IMR-90 (cell line): ENCODE results near the gene ADGRA3. TPM values are rescaled to one million over a fixed set of nuclear protein-coding genes. Genes with fewer than 3 reads are reported as not detected.

Source experiments
- ATAC-seq: fragments of 200-7000 bp; cut with Tn5 transposase; 2 replicates; pipeline ENCODE4 v1.9.1; 2020; ENCODE audit warnings: low read depth, mild to moderate bottlenecking, moderate library complexity
- BruUV-seq: library from RNA; stranded (reverse); fragments of 400-500 nt; replicated peaks from 2 replicates; lab custom pipeline; 2021; lab: Mats Ljungman, UMichigan
- CTCF ChIA-PET: fragments of 300-600 bp; formaldehyde crosslinking; extraction: SDS; loops from one replicate; lab custom pipeline; 2021; ENCODE audit warnings: antibody characterized with exemption; lab: Yijun Ruan, JAX
- POLR2A ChIA-PET: fragments of 300-600 bp; sonication (Branson Sonifier 250); formaldehyde crosslinking; loops from one replicate; lab custom pipeline; 2022; ENCODE audit warnings: antibody characterized with exemption; ENCODE audit not compliant: unreplicated experiment; lab: Charles Lee
- DNase-seq: peaks from one replicate; pipeline ENCODE4 v3.0.0; 2013
- H2AFZ ChIP-seq: replicated peaks from 2 replicates; pipeline ENCODE3; 2013; ENCODE audit warnings: low read length, mild to moderate bottlenecking; ENCODE audit not compliant: poor library complexity
- H2AK5ac ChIP-seq: 2 replicates; pipeline ENCODE4 v1.6.1; 2013; ENCODE audit warnings: low read depth, low read length, inconsistent platforms
- H2AK9ac ChIP-seq: replicated peaks from 2 replicates; pipeline ENCODE3; 2013; ENCODE audit warnings: mild to moderate bottlenecking, low read depth, low read length, moderate library complexity; ENCODE audit not compliant: poor library complexity
- H2BK120ac ChIP-seq: 2 replicates; pipeline ENCODE4 v1.6.1; 2013; ENCODE audit warnings: low read depth, low read length, inconsistent platforms
- H2BK15ac ChIP-seq: 3 replicates; pipeline ENCODE4 v1.6.1; 2013; ENCODE audit warnings: low read depth, low read length, inconsistent platforms
- H2BK20ac ChIP-seq: 2 replicates; pipeline ENCODE4 v1.6.1; 2013; ENCODE audit warnings: low read depth, mild to moderate bottlenecking, inconsistent platforms, low read length, moderate library complexity
- H2BK5ac ChIP-seq: 2 replicates; pipeline ENCODE4 v1.6.1; 2013; ENCODE audit warnings: mild to moderate bottlenecking, low read depth, low read length, inconsistent platforms; ENCODE audit not compliant: poor library complexity, severe bottlenecking
- H3K14ac ChIP-seq: replicated peaks from 2 replicates; pipeline ENCODE4 v1.6.1; 2013; ENCODE audit warnings: low read depth, low read length, inconsistent platforms
- H3K18ac ChIP-seq: 2 replicates; pipeline ENCODE4 v1.6.1; 2013; ENCODE audit warnings: low read depth, low read length, control low read depth
- H3K23ac ChIP-seq: 2 replicates; pipeline ENCODE4 v1.6.1; 2013; ENCODE audit warnings: low read depth, low read length, inconsistent platforms
- H3K27ac ChIP-seq: 2 replicates; pipeline ENCODE4 v1.5.1; 2013; ENCODE audit warnings: mild to moderate bottlenecking, control low read depth, low read length; ENCODE audit not compliant: insufficient read depth
- H3K27me3 ChIP-seq: 2 replicates; pipeline ENCODE4 v1.6.1; 2013; ENCODE audit warnings: low read length; ENCODE audit not compliant: control insufficient read depth, insufficient read depth
- H3K36me3 ChIP-seq: 2 replicates; pipeline ENCODE4 v1.6.1; 2013; ENCODE audit warnings: low read length, mixed read lengths; ENCODE audit not compliant: control insufficient read depth, insufficient read depth
- H3K4ac ChIP-seq: 2 replicates; pipeline ENCODE4 v1.6.1; 2013; ENCODE audit warnings: low read depth, low read length, inconsistent platforms
- H3K4me1 ChIP-seq: 2 replicates; pipeline ENCODE4 v1.6.1; 2013; ENCODE audit warnings: low read length, mixed read lengths; ENCODE audit not compliant: control insufficient read depth, insufficient read depth
- H3K4me2 ChIP-seq: 2 replicates; pipeline ENCODE4 v1.6.1; 2013; ENCODE audit warnings: low read depth, mild to moderate bottlenecking, control low read depth, low read length, moderate library complexity
- H3K4me3 ChIP-seq: 2 replicates; pipeline ENCODE4 v1.5.1; 2013; ENCODE audit warnings: low read depth, mild to moderate bottlenecking, control low read depth, low read length, moderate library complexity; ENCODE audit not compliant: insufficient read depth
- H3K56ac ChIP-seq: 2 replicates; pipeline ENCODE4 v1.6.1; 2013; ENCODE audit warnings: low read length, inconsistent platforms; ENCODE audit not compliant: insufficient read depth; ENCODE audit errors: extremely low read depth
- H3K79me1 ChIP-seq, 2 experiments: 2 replicates each; pipeline ENCODE4 v1.6.1; 2013; ENCODE audit warnings: low read length in 2 of 2, inconsistent platforms in 1 of 2, low read depth in 1 of 2
- H3K9ac ChIP-seq: 2 replicates; pipeline ENCODE4 v1.6.1; 2013; ENCODE audit warnings: low read depth, low read length, control low read depth
- H3K9me1 ChIP-seq: 2 replicates; pipeline ENCODE4 v1.6.1; 2013; ENCODE audit warnings: low read length, inconsistent platforms; ENCODE audit not compliant: insufficient read depth
- H3K9me3 ChIP-seq: 2 replicates; pipeline ENCODE4 v1.6.1; 2013; ENCODE audit warnings: low read length; ENCODE audit not compliant: control insufficient read depth, insufficient read depth
- H4K20me1 ChIP-seq: 2 replicates; pipeline ENCODE4 v1.6.1; 2013; ENCODE audit warnings: low read length, inconsistent platforms; ENCODE audit not compliant: insufficient read depth
- H4K5ac ChIP-seq: 2 replicates; pipeline ENCODE4 v1.6.1; 2013; ENCODE audit warnings: mild to moderate bottlenecking, low read depth, low read length, control low read depth
- H4K8ac ChIP-seq, 2 experiments: 2 replicates each; pipeline ENCODE4 v1.6.1; 2013; ENCODE audit warnings: low read depth in 2 of 2, low read length in 2 of 2, control low read depth in 1 of 2, inconsistent platforms in 1 of 2
- H4K91ac ChIP-seq: 2 replicates; pipeline ENCODE4 v1.6.1; 2013; ENCODE audit warnings: low read depth, low read length, inconsistent platforms; ENCODE audit not compliant: insufficient read depth
- BHLHE40 ChIP-seq: fragments of 150-350 bp; IDR thresholded peaks from 2 replicates; pipeline ENCODE4 v1.6.1; 2016; ENCODE audit warnings: mild to moderate bottlenecking, low read depth, low read length
- CEBPB ChIP-seq: IDR thresholded peaks from 2 replicates; pipeline ENCODE4 v1.6.1; 2012; ENCODE audit warnings: low read depth, low read length, improper control_type of control experiment
- CTCF ChIP-seq: conservative IDR thresholded peaks from 2 replicates; pipeline ENCODE4 v1.5.1; 2012; ENCODE audit warnings: mild to moderate bottlenecking, low read depth, low read length, improper control_type of control experiment
- ELK1 ChIP-seq: fragments of 150-350 bp; IDR thresholded peaks from 2 replicates; pipeline ENCODE4 v1.6.1; 2016; ENCODE audit warnings: low read depth, mild to moderate bottlenecking, low read length, moderate library complexity, borderline replicate concordance
- FOS ChIP-seq: fragments of 150-350 bp; IDR thresholded peaks from 2 replicates; pipeline ENCODE4 v1.6.1; 2016; ENCODE audit warnings: low read depth, low read length
- MAZ ChIP-seq: IDR thresholded peaks from 2 replicates; pipeline ENCODE4 v1.6.1; 2012; ENCODE audit warnings: low read depth, mild to moderate bottlenecking, low read length, improper control_type of control experiment, moderate library complexity, borderline replicate concordance
- RAD21 ChIP-seq: IDR thresholded peaks from 2 replicates; pipeline ENCODE4 v1.6.1; 2012; ENCODE audit warnings: low read length, improper control_type of control experiment
- RCOR1 ChIP-seq: IDR thresholded peaks from 2 replicates; pipeline ENCODE4 v1.6.1; 2012; ENCODE audit warnings: mild to moderate bottlenecking, low read length, improper control_type of control experiment; ENCODE audit not compliant: insufficient replicate concordance
- WGBS, 2 experiments: methylation state at CpG; one replicate each; pipeline versions ENCODE4 v1.1.5 to v1.1.7; 2013; ENCODE audit warnings: missing lambda C conversion rate in 2 of 2; ENCODE audit not compliant: insufficient read length in 1 of 2; ENCODE audit errors: extremely low coverage in 2 of 2; 5-methylcytosine and 5-hydroxymethylcytosine counted together
- dilution Hi-C: fragments of 300-500 bp; cut with HindIII; formaldehyde crosslinking; loops from one replicate; pipeline ENCODE4 v1.14.3; 2018; ENCODE audit warnings: low sequenced_read_pairs; ENCODE audit not compliant: unreplicated experiment
- in situ Hi-C: fragments of 300-500 bp; cut with MboI; formaldehyde crosslinking; loops from 3 replicates; pipeline ENCODE4 v1.14.3; 2019; ENCODE audit warnings: low sequenced_read_pairs, inconsistent platforms, mixed read lengths
- intact Hi-C: fragments of 100-400 bp; cut with micrococcal nuclease; formaldehyde crosslinking; loops from 2 replicates; pipeline ENCODE4 v1.10.0; 2022
- polyA plus RNA-seq, 3 experiments: library from polyadenylated mRNA; depleted of rRNA; stranded (reverse); fragments of >200 nt; gene quantifications; 2 replicates each; pipeline ENCODE4 v1.2.3, GENCODE V29; 2012; ENCODE audit warnings: low replicate concordance in 1 of 3
- total RNA-seq: library from RNA; depleted of rRNA; stranded (reverse); fragments of >200 nt; gene quantifications from 2 replicates; pipeline ENCODE4 v1.2.3, GENCODE V29; 2012

The ADGRA3 gene
- total and polyA plus RNA-seq, 2 of the 4 experiments (the other 2 are of a cell fraction): 20.1 to 28.0 TPM

DNA sequence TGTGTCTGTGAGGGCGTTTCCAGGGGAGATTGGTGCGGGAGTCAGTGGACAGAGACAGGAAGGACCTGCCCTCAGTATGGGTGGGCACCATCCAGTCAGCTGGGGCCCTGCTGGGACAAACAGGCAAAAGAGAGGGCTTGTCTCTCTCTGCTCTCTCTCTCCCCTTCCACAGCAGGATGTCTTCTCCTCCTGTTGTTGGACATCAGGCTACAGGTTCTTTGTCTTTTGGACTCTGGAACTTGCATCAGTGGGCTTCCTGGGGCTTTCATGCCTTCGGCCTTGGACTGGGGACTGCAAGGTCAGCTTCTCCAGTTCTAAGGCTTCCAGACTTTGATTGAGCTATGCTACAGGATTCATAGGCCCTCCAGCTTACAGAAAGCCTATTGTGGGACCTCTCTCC is 59.6 kb downstream of the ADGRA3 start:
- no peak overlapping the region for H2BK120ac ChIP-seq
- no peak overlapping the region for H4K91ac ChIP-seq
- ChIA-PET CTCF (no interaction called here), POLR2A (no interaction called here)
- no peaks in the 10 kb centered on the region for H3K9me3 ChIP-seq
- H3K18ac ChIP-seq: no peak overlapping the region
- no peak overlapping the region for H3K27ac ChIP-seq
- WGBS, 2 experiments: 100% methylated on average over 1 of the region's 3 CpGs; no CpG with 5 or more reads in 1 of the 2 experiments
- H3K56ac ChIP-seq: no peak overlapping the region
- H3K27me3 ChIP-seq: no peaks in the 10 kb centered on the region
- DNase-seq: no peak
- H3K14ac ChIP-seq: no peak overlapping the region
- no peaks in the 10 kb centered on the region for H3K4me1 ChIP-seq
- no peak overlapping the region for H3K4ac ChIP-seq
- no peak overlapping the region for H3K9ac ChIP-seq
- dilution Hi-C loops (no loop called here), in situ Hi-C loops (no loop called here), intact Hi-C loops (no loop called here)
- H3K23ac ChIP-seq: no peak overlapping the region
- no peaks in the 10 kb centered on the region; the same call in 1 of the 2 replicates for H3K9me1 ChIP-seq
- no peak overlapping the region for H2AFZ ChIP-seq
- no peaks in the 10 kb centered on the region for H3K79me1 ChIP-seq
- no peak overlapping the region for H2AK5ac ChIP-seq
- H2BK15ac ChIP-seq: no peak overlapping the region
- no peak overlapping the region for H2AK9ac ChIP-seq
- no peak overlapping the region for H4K8ac ChIP-seq
- no TSS peak for BruUV-seq
- peaks cover 2% of the 10 kb centered on the region; the same call in 1 of the 2 replicates for H3K36me3 ChIP-seq
- ATAC-seq: no peak
- H4K20me1 ChIP-seq: no peaks in the 10 kb centered on the region
- H4K5ac ChIP-seq: no peak overlapping the region
- H2BK20ac ChIP-seq: no peak overlapping the region
- no peak overlapping the region for H3K4me2 ChIP-seq
- H3K4me3 ChIP-seq: no peak overlapping the region
- no peak overlapping the region for H2BK5ac ChIP-seq
- TF ChIP-seq MAZ (no peak), ELK1 (no peak), FOS (no peak), CEBPB (no peak), RCOR1 (no peak), RAD21 (no peak), CTCF (no peak), BHLHE40 (no peak)
